ENCODE measurements around the gene RPF1. TPM values are rescaled to one million over a fixed set of nuclear protein-coding genes. Genes with fewer than 3 reads are reported as not detected.

RPF1 gene
- polyA plus RNA-seq, 1 donor, result 35.5 TPM

GRCh38 chr1:84541679-84542078, 62.6 kb downstream of the RPF1 start:
- Histone ChIP-seq H3K27me3 (ENCODE audit: control insufficient read depth, insufficient read depth, low read length) (no peaks in the 10 kb centered on the region), H3K9me3 (ENCODE audit: control insufficient read depth, low read depth, low read length) (no peaks in the 10 kb centered on the region), H3K4me1 (ENCODE audit: control insufficient read depth, insufficient read depth, low read length) (no peaks in the 10 kb centered on the region), H3K36me3 (ENCODE audit: control insufficient read depth, insufficient read depth, low read length) (peaks cover 2% of the 10 kb centered on the region), H3K27ac (ENCODE audit: low read length) (no peak overlapping the region), H3K4me3 (ENCODE audit: low read length) (no peak overlapping the region)
- DNase-seq, result no peak
- WGBS (ENCODE audit: insufficient coverage, low lambda C conversion rate), result 80% methylated on average over 1 of the region's 4 CpGs

Other genes with a start within 250 kb of the RPF1 start
- 4.0 TPM for gene SAMD13, start 177.6 kb upstream of the RPF1 start, polyA plus RNA-seq
- 0.16 TPM for gene DNASE2B, start 80.8 kb upstream of the RPF1 start, polyA plus RNA-seq
- gene SPATA1, start 27.1 kb downstream of the RPF1 start, polyA plus RNA-seq, result 4.5 TPM
- 200 TPM for gene GNG5, start 27.3 kb downstream of the RPF1 start, polyA plus RNA-seq
- gene CTBS, start 95.2 kb downstream of the RPF1 start, polyA plus RNA-seq, result 26.5 TPM
- gene SSX2IP, start 211.2 kb downstream of the RPF1 start, polyA plus RNA-seq, result 96.4 TPM

Measured in large intestine (tissue), 3 donors.